Fibroblast of the aortic adventitia (primary cell): ENCODE results near the gene ZNF217. TPM values are rescaled to one million over a fixed set of nuclear protein-coding genes. Genes with fewer than 3 reads are reported as not detected.
"Not testable (repeated sequence)": the region's sequence is repeated elsewhere in the genome, so short reads cannot be mapped to it uniquely, and the experiment has no call there.

Experiments
- DNase-seq: peaks from one replicate; pipeline ENCODE4 v3.0.0-alpha.2; 2010; ENCODE audit warnings: low read depth
- H3K4me3 ChIP-seq: 2 replicates; pipeline ENCODE4 v1.5.1; 2011; ENCODE audit warnings: low read depth, mild to moderate bottlenecking, control low read depth, low read length, moderate library complexity
- CTCF ChIP-seq: IDR thresholded peaks from 2 replicates; pipeline ENCODE4 v1.5.1; 2011; ENCODE audit warnings: mild to moderate bottlenecking, low read length, control low read depth, inconsistent platforms; ENCODE audit not compliant: insufficient read depth
- total RNA-seq: library from RNA; depleted of rRNA; stranded (reverse); fragments of >200 nt; gene quantifications from 2 replicates; pipeline ENCODE4 v1.2.3, GENCODE V29; 2012; ENCODE audit warnings: low replicate concordance

ZNF217 gene
- total RNA-seq, 1 donor, result 32.3 TPM

GRCh38 chr20:53571555-53572286, 21.9 kb downstream of the ZNF217 start:
- no peak for TF ChIP-seq CTCF

GRCh38 chr20:53570446-53571276, 23.0 kb downstream of the ZNF217 start:
- H3K4me3 ChIP-seq, result no peak overlapping the region
- TF ChIP-seq CTCF, result no peak
- DNase-seq, result peak; percentile 87

More at GRCh38 chr20:53571555-53572286, 21.9 kb downstream of the ZNF217 start:
- DNase-seq, result no peak
- no peak overlapping the region for H3K4me3 ChIP-seq

GRCh38 chr20:53569606-53570307, 23.9 kb downstream of the ZNF217 start:
- H3K4me3 ChIP-seq, result no peak overlapping the region
- DNase-seq, result no peak
- no peak for TF ChIP-seq CTCF

GRCh38 chr20:53569005-53569404, 24.6 kb downstream of the ZNF217 start:
- no peak for DNase-seq
- TF ChIP-seq CTCF, result no peak
- H3K4me3 ChIP-seq, result no peak overlapping the region

GRCh38 chr20:53568351-53568750, 25.3 kb downstream of the ZNF217 start:
- no peak overlapping the region for H3K4me3 ChIP-seq
- DNase-seq, result no peak
- TF ChIP-seq CTCF, result no peak

GRCh38 chr20:53567379-53567917, 26.2 kb downstream of the ZNF217 start:
- DNase-seq, result no peak
- TF ChIP-seq CTCF, result no peak
- no peak overlapping the region for H3K4me3 ChIP-seq

DNA sequence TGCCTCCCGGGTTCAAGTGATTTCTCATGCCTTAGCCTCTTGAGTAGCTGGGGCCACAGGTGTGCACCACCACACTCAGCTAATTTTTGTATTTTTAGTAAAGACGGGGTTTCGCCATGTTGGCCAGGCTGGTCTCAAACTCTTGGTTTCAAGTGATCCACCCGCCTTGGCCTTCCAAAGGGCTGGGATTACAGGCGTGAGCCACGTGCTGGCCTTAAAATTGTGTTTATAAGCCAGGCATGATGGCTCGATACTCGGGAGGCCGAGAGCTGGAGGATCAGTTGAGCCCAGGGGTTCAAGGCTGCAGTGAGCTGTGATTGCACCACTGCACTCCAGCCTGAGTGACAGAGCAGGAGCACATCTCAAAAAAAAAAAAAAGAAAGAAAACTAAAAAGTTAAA, 27.0 kb downstream of the ZNF217 start:
- not testable (repeated sequence) for DNase-seq

More for the DNA sequence above, 27.0 kb downstream of the ZNF217 start:
- H3K4me3 ChIP-seq, result not testable (repeated sequence)
